HG02970 (cell line): ENCODE results near the gene ARHGEF38.
"Not testable (repeated sequence)": the region's sequence is repeated elsewhere in the genome, so short reads cannot be mapped to it uniquely, and the experiment has no call there.

ENCODE experiments used
- ATAC-seq: cut with Tn5 transposase; IDR thresholded peaks from one replicate; pipeline ENCODE4 v1.9.1; 2021; ENCODE audit warnings: mild to moderate bottlenecking, moderate library complexity, moderate number of reproducible peaks; ENCODE audit not compliant: unreplicated experiment, low FRiP score

The ARHGEF38 gene

DNA sequence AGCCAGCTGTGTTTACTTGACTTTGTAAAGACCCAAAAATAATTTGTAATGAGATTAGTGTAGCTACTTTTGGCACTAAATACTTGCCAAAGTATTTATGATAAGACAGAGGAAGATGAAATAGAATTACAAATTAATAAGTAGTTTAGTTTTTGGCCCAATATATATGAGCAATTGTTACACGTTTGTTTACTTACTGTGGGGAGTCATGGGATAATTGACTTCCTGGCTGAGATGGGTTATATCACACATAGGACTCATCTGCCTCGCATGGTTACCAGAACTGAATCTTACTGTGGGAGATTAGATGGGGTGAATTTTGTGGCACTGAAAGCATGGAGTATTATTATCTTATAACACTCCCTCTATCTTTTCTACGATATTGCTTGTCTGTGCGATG lies 89.4 kb downstream of the ARHGEF38 start:
- no peak for ATAC-seq

DNA sequence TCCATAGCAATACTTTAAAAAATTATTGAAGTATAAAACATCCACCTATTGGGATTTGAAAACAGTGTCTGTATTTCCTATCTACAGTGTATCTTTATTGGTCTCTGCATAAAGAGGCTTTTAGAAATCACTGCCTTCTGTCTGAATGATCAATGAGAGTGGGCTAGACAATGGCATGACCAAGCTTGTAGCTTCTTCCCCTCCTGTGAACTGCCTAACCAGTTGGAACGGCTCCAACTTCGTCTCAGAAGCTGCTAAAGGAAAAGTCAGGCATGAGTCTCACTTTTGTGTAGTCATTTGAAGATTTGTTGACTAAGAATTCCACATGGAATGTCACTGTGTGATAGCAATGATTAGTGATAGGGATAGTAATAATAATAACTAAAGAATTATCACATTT lies 91.8 kb downstream of the ARHGEF38 start:
- no peak for ATAC-seq

DNA sequence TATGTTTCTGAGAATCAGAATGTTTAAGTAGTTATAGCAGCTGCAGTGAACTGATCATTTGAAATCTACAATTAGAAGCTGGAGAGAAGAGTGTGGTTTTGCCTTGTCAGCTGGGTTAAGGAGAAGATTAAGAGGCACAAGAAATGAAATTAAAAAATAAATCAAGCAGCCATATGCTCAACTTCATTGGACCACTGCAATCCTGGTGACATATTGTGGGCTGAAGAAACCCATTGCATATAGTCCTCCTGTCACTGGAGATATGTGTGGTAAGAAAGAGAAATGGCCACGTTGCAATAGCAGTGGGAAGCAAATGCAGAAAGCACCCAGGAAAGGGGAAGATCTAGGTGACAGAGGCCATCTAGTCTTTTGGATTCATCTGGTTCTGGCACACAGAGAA lies 93.0 kb downstream of the ARHGEF38 start:
- no peak for ATAC-seq

DNA sequence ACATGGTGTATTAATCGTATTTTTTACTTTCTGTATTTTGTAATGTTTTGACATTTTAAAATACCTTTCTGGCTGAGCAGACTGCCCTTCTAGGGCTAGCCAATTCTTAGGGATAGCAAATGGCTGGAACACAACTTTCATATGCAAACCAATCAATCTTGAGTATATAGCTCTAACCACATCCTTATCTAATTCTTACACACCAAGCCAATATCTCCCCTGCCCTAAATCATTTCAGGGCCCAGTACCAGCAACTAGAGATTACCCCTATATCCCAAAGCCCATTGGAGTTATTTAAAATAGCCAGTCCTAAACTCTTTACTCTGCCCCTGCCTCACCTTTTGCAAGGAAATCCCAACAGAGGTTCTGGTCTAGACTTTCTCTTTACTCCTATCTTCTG lies 97.8 kb downstream of the ARHGEF38 start:
- no peak for ATAC-seq

DNA sequence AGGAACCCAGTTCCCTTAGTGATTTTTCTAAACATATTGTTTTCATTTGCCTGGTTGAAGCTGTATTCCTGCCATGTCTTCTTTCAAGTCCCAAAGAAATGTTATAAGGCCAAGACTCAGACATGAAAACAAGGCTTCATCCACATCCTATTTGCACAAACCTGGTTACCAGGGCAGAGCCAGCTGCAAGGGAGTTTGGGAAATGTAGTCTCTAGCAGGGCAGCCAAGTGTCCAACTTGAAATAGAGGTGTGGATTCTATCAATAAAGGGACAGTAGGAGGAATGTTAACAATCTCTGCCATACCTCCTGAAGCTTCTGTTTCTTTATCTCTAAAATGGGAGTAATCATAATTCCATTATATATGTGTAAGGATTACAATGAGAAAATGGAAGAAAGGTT lies 99.5 kb downstream of the ARHGEF38 start:
- no peak for ATAC-seq

DNA sequence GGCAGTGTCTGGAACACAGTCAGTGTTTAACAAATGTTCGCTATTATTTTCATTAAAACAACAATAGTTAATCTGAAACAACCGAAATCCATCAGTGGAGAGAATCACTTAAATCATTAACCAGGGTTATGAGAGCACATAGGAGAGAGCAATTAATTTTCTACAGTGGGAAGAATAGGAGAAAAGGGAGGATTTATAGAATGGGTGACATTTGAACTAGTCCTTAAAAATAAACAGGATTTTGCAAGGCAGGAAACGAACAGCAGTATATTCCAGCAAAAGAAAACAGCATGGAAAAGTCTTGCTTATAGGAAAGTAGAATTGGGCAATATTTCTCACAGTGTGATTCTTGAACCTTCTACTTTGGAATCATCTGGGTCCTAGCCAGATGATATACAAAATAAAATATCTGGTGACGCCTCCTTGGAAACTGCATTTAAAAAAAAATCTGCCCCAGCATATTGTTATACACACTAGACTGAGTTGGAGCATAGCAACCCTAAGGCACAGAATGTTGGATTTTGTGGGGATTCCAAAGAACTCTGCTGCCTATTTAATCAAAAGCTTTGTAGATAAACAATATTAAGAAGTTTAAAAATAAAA lies 100.0 kb downstream of the ARHGEF38 start:
- no peak for ATAC-seq

DNA sequence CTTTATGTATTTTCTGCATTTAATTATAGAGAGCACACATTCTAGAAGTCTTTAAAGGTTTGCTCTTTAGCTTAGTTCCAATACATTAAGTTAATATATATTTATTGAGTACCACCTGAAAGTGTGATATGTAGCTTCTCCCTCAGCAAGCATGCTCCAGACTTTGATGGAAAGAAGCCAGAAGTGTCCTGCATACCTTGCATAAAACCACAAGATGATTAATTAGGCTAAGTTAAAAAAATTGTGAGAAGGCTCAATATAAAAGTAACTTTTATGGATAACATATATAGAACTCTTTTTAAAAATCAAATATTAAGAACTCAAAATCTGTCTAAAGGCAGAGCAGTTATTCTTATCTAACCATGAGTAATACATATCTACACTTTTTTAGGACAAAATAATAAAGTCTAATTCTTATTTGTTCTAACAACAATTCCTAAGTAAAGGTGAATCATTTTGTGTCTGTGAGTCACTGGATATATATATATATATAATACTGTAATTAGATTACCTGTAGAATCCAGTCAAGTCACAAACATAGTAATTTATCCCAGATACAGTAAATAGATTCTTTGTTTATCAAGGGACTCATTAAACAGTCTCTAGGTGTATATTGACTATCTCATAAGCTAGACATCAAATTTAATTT lies 104.8 kb downstream of the ARHGEF38 start:
- no peak for ATAC-seq

DNA sequence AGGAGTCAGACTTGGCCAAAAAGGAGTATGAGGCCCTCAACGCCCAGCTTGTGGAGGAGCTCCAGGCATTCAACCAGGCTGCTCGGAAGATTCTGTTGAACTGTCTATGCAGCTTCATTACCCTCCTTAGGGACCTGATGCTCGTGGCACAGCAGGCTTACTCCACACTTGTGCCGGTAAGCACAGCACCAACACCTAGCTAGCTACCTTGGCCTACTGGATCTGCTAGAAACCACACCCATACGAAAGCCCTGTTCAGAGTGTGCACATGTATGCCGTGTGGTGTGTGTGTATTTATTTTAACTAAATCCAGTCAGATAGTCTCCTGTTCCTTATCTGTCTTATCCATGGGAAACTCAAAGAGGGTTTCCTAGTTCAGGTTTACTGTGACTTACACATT lies 106.8 kb downstream of the ARHGEF38 start:
- ATAC-seq = no peak

DNA sequence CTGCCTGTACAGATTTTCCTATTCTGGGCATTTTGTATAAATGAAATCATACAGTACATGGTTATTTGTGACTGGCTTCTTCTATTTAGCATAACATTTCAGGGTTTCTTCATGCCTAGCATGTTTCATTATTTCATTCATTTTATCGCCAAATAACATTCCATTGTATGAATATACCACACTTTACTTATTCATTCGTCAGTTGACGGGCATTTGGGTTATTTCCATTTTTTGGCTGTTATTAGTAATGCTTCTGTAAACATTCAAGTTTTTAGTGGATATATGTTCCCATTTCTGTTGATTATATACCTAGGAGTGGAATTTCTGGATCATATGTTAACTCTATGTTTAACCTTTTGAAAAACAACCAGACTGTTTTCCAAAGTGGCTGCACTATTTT lies 108.6 kb downstream of the ARHGEF38 start:
- no peak for ATAC-seq

DNA sequence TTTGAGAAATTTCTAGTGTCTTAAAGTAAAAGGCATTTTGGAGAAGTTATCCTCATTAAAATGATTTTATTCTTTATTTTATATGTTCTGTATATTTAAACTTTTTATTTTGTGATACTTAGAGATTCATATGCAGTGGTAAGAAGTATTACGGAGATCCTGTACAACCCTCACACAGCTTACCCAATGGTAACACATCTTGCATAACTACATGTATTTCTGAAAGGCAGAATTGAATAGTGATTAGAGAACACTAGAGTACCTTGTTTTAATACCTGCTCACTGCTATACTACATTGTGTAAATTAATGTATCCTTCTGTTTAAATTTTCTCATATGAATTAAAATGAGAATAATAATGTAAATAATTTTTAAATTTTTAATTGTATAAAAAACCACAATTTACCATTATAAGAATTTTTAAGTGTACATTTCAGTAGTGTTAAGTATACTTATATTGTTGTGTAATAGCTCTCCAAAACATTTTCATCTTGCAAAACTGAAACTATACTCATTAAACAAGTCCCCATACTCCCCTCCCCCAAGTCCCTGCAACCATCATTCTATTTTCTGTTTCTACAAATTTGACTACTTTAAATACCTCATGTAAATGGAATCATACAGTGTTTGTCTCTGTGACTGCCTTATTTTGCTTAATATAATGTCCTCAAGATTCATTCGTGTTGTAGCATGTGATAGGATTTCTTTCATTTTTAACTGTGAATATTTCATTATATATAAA lies 110.7 kb downstream of the ARHGEF38 start:
- ATAC-seq = no peak

DNA sequence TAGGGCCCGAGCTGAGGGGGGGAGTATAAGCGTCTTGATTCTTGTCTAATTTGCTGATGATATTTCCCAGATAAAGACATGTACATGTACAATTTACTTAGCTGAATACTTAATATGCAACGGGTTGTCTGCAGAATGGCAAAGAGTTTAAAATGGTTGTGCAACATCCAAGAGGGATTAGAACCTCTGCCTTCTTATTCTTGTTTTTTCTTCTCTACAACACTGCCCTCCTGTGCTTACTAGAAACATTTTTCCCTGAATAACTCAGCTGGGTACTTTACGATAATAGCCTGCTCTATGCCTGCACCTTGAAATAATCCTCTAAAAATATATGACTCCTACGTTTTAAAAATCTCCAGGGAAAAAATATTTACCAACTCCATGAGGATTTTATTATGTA lies 114.3 kb downstream of the ARHGEF38 start:
- ATAC-seq = no peak

DNA sequence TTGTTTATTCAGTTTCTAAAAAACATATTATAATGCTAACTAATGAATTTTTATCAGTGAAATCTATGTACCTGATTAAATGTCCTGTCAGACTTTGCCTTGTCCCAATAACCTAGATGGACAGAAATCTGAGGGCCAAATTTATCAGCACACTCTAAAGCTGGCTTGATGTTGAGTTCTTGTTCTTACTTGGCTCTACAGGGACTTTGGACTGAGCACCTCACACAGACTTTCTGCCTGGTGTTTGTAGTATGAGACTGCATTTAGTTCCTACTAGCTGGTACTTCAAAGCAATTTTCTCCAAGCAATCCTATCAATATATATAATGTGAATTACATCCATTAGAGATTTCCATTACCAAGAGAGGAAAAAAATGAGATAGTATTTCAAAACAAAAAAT lies 118.3 kb downstream of the ARHGEF38 start:
- no peak for ATAC-seq

DNA sequence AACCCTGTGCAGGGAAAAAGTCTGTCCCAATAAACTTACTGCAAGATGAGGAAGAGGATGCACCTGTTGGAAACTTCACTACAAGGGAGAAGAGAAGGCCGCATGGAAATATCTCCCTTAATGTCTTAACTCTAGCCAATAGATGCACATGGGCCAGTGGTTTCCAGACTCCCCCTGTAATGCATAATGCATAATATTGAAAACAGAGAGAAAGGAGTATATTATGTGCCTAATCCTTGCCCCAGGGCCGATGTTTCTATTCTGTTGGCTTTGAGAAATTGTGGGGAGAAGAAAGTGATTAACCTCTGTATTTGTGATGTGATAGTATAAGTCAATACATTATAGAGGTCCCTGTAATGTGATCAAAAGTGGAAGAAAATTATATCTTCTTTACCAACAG lies 118.9 kb downstream of the ARHGEF38 start:
- no peak for ATAC-seq

DNA sequence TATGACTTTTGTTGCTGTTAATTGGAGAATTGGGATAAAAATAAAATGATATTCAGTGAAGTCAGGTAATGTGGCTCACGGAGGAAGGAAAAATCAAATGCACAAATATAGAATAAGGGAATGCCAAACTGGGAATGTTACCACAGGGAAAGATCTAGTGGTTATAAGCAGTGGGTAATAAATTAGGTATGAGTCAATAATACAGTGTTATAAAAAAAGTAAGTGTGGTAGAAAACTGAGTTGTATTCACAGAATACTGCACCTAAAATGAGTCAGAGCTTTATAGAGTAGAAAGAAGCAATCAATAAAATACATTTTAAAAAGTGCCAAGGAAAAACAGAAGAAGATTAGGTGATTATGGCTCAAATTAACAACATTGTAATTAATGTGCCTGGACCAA lies 121.6 kb downstream of the ARHGEF38 start:
- ATAC-seq = no peak

DNA sequence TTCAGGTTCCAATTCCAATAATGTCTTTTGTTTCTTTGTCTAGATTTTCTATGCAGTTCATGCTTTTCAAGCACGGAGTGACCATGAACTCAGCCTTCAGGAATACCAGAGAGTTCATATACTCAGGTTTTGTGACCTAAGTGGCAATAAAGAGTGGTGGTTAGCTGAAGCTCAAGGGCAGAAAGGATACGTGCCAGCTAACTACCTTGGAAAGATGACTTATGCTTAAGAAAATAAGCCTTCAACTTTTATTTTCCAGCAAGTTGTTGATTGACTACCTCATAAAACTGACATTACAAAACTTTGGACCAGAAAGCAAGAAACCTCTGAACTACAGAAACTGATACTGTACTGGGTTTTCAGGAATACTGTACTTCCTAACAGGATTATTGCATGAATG lies 125.3 kb downstream of the ARHGEF38 start:
- ATAC-seq = no peak

DNA sequence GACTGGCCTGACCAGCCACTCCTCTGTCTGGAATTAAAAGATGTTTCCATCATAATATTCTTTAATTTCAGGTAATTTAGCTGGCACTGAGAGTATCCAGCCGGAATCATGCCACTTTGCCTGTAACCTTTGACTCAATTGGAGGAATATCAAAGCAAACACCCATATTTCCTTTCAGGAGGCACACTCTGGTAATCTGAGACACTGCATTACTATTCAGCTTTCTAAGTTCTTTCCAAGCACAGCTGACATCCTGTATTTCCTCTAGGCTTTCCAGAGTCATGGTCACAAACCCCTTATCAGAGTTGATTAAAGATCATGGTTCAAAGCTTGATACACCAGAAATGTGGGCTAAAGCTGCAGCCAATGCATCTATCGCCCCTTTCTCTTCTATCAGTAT lies 126.8 kb downstream of the ARHGEF38 start:
- no peak for ATAC-seq

DNA sequence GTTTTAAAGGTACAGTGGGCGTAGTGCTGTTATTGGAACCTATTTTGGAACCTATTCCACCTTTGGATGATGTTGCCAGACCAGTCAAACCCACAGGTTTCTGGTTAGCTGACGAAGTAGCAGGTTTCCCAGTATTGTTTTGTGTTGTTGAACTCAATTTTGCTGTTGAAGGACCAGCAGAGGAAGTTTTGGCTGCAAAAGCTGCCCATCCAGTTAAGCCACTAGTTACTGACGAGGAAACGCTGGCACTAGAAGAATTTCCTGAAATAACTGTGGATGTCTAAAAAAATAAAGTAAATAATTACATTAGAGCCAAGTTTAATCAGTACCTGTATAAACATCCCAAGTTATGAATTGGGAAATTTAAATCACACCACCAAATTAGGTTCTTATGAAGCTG lies 130.6 kb downstream of the ARHGEF38 start:
- ATAC-seq = no peak

DNA sequence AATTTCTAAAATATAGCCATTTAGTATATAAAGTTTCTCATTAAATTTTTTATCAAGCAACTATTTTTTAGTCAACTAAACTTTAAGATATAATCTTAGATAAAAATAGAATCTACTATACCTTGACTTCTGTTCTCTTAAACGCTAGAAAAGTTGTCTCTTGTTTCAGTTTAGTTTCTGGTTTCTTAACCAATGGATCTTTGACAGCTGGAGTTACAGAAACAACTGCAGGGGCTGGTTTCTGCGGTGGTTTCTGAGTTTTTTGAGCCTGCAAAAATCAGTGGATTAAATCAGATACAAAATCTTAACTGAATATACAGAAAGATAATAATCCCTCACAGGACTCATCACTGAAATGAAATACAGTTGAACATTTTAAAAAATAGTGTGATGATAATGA lies 134.2 kb downstream of the ARHGEF38 start:
- ATAC-seq = no peak

DNA sequence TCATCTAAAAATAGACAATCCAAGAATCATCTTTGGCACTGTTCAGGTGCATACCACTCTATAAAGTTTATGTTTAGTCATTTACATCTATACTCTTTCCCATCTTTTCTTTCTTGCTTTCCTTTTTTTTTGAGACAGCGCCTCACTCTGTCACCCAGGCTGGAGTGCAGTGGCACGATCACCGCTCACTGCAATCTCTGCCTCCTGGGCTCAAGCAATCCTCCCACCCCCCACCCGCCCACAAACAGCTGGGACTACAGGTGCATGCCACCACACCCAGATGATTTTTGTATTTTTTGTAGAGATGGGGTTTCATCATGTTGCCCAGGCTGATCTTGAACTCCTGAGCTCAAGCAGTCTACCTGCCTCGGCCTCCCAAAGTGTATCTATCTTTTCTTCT lies 142.4 kb downstream of the ARHGEF38 start:
- not testable (repeated sequence) for ATAC-seq

DNA sequence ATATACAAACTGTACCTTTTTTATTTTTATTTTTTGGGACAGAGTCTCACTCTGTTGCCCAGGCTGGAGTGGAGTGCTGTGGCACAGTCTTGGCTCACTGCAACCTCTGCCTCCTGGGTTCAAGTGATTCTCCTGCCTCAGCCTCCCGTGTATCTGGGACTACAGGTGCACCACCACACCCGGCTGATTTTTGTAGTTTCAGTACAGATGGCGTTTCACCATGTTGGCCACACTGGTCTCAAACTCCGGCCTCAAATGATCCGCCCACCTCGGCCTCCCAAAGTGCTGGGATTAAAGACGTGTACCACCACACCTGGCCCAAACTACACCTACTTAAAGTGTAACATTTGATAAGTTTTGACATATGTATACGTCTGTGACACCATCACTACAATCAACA lies 143.4 kb downstream of the ARHGEF38 start:
- not testable (repeated sequence) for ATAC-seq

DNA sequence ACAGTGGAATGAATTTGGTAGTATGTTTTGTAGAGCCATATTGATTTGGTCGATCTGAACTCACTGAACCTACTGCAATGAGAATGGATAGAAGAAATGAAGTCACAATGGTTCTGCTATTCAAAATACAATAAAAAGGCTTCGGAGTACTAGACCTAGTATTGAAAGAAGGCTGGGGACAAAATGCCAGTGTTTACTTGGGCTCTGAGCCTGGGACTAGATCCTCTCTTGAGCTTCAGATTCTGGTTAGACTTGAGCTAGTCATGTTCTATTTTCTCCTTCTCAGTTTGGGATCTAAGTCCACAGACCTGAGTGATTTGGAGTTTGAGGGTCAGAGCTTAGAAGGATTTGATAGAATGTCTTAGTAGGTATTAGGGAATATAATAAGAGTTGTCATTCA lies 146.2 kb downstream of the ARHGEF38 start:
- ATAC-seq = no peak

DNA sequence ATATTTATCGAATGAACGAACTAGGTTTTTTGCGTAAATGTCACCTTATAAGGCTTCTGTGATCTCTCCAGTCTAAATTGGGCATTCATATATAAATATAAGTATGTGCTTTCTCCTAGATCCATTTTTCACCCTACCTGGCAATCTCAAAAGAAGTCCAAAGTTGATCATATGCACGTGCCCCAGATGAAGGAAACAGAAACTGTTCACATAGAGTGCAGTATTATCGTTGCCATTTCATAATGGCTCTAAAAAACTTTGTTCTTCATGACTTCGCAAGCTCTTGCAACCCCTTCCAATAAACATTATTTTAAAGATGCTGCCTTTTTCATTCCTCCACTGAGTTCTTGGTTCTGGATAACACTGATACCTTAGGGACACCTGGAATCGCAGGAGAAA lies 155.4 kb downstream of the ARHGEF38 start:
- ATAC-seq = no peak
